ENCODE measurements around the gene ITPK1.
A peak's percentile ranks its signal among the peaks of the same experiment; 100 is the strongest.
"Not testable (repeated sequence)": the region's sequence is repeated elsewhere in the genome, so short reads cannot be mapped to it uniquely, and the experiment has no call there.

Gene ITPK1

DNA sequence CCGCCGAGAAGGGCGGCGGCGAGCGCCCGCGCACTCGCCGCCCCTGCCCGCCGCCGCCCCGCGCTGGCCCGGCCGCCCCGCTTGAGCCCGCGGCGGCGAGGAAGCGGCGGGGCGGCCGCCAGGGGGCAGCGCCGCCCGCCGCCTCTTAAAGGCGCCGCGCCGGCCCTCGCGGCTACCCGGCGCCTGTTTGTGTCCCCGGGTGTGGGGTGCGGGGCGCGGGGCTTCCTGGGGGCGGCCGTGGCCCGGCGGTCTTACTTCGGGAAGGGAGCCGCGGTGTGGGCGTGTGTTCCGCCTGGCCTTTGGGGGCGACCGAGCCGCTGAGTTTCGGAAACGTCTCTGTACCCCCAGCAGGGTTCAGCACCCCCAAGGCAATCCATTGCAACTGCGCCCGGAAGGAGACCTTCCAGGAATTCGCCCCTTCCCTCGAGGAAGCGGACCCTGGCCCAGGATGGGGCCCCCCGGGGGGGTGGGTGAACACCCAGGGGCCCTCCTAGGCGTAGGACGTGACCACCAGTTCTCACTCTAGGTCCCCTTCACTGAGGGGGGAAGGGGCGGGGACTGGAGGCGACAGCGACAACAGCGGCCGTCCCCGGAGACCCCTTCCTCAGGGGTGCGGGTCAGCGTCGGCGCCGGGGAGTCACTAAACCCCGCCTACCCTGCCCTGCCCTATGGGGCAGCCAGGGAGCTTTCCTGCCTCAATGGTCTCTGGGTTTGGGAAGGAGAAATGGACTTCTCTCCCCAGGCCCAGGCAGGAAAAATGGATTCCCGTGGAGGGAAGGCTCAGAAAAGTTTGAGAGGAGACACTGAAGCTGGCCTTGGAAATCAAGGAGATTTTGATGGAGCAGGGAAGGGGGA is at the start of gene ITPK1:
Gene ITPK1, minus strand, starts transcription at position 105 of the 855 bp plus-strand sequence. CDS start 762 bp downstream, outside the sequence.
- peak; percentile 79 for DNase-seq (ENCODE audit: low spot score)

DNA sequence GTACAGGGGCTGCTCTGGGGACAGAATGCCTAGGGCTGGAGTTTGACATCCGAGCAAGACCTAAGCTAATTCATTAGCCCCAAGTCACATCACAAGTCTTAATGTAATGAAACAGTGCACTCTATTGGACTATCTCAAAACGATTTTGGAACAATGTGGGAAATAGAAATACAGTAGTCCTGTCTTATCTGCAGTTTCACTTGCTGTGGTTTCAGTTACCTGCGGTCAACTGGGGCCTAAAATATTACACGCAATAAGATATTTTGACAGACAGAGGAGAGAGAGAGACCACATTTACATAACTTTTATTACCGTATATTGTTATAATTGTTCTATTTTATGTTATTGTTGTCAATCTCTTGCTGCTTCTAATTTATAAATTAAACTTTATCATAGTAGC is 47.8 kb upstream of the ITPK1 start:
- no peak for DNase-seq (ENCODE audit: low spot score)

DNA sequence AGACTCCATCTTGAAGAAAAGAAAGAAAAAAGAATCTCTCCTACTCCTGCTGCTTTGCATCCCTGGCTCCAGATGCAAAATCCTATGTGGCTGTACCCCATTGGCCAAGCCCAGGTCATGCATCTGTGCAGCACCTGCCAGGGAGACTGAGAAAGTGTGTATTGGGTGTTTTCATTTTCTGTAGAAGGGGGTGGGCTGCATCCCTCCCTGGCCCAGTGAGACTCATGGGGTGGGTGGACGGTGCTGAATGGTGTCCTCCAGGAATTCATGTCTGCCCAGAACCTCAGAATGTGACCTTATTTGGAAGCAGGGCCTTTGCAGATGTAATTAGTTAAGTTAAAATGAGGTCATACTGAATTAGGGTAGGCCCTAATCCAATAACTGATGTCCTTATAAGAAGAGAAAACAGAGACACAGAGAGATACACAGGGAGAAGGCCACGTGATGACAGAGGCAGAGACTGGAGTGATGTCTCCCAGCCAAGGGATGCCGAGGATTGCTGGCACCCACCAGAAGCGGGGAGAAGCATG is 45.8 kb upstream of the ITPK1 start:
- DNase-seq (ENCODE audit: low spot score), result no peak

DNA sequence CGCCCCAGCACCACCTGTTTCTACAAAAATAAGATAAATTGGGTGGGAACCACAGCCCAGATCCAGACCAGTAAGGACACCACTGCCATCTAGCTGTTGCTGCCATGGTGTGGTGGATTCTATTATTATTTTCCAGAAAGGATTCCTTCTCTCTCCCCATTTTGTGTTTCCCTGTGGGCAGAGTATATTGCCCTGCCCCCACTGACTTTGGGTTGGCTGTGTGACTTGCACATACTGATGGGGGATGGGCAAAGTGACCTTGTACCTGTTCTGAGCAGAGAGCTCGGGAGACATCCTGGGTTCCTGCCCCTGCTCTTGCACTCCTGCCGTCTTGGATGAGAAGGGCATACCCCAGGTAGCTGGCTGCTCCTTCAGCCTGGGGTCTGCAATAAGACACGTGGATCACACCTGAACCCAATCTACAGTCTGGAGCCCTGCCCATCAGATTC is 44.7 kb upstream of the ITPK1 start:
- peak; percentile 43 for DNase-seq (ENCODE audit: low spot score)

DNA sequence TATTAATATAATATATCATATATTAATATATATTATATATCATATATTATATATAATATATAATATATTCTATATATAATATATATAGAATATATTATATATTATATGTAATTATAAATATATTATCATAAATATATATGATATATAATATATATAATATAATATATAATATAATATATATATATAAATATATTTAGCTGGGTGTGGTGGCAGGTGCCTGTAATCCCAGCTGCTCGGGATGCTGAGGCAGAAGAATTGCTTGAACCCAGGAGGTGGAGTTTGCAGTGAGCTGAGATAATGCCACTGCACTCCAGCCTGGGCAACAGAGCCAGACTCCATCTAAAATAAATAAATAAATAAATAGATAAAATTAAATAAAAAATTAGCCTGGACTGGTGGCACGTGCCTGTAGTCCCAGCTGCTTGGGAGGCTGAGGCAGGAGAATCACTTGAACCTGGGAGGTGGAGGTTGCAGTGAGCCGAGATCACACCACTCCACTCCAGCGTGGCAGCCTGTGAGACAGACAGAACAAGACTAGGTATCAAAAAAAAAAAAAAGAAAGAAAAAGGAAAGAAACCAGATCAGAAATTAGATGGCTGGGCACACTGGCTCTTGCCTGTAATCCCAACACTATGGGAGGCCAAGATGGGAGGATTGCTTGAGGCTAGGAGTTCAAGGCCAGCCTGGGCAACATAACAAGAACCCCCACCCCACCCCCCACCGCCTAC is 44.1 kb upstream of the ITPK1 start:
- not testable (repeated sequence) for DNase-seq (ENCODE audit: low spot score)

DNA sequence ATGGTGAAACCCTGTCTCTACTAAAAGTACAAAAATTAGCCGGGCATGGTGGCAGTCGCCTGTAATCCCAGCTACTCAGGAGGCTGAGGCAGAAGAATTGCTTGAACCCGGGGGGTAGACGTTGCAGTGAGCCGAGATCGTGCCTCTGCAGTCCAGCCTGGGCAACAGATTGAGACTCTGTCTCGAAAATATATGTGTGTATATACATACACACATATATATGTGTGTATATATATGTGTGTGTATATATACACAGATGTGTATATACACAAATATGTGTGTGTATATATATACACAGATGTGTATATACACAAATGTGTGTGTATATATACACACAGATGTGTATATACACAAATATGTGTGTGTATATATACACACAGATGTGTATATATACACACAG is 42.6 kb upstream of the ITPK1 start:
- DNase-seq (ENCODE audit: low spot score), result not testable (repeated sequence)

DNA sequence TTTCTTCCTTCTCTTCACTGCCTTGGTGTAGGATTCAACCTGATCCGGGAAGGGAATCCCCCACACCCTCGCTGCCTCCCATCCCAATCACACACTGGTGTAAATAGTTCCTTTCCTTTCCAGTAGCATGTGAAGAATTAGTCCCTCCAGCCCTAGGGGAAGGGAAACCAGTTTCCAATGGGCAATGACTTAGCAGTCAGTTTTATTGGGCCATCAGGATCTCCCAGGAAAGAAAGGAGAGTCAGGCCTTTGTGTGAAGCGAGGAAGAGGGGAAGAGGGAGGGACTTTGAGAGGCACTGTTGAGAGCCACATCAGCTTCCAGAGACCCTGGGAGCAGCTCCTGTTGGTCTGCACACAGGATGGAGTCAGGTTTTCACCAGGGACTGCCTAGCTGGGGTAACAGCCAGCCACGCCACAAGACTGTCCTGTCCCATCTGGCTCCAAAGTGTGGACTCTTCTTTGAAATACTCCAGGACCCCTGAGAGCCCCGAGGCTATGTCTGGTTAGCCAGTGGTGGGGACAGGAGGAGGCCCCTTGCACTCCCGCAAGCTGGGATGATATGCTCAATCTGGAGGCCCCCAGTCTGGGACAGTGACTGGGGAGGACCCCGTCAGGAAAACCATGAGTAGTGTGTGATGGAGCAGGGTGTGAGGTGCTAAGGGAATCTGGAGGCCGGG is 41.1 kb upstream of the ITPK1 start:
- DNase-seq (ENCODE audit: low spot score), result no peak

DNA sequence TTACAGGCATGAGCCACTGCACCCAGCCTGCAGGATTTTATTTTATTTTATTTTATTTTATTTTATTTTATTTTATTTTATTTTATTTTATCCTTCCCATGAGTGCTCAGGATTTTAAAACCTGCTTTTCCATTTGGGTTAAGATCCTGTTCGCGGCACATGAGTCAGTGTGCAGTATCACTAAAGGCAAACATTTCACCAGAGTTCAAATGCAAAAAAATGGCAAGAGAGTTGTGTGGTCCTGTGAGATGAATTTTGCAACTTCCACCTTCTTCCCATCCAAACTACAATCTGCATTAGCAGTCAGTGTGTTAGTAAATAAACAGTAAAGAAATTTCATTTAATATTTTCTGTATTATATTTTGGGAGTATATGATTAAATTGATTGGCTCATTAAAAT is 39.9 kb upstream of the ITPK1 start:
- DNase-seq (ENCODE audit: low spot score), result no peak

DNA sequence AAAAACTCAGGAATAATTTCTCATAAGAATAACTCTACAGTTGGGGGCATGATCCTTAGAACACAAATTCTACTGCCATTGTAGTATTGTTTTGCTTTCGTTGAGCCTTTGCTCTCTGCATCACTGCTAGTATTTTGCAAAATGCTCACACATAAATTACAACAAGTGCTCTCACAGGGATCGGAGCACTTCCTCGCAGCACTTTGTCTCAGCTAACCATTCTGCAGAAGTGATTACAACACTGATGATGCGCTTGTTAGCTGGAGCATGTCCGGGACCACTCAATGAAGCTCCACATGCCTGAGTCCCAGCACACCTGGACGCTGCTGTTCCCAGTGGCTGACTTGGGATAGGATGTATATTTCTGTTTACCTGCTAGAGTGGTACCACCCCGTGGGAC is 37.4 kb upstream of the ITPK1 start:
- DNase-seq (ENCODE audit: low spot score), result no peak

DNA sequence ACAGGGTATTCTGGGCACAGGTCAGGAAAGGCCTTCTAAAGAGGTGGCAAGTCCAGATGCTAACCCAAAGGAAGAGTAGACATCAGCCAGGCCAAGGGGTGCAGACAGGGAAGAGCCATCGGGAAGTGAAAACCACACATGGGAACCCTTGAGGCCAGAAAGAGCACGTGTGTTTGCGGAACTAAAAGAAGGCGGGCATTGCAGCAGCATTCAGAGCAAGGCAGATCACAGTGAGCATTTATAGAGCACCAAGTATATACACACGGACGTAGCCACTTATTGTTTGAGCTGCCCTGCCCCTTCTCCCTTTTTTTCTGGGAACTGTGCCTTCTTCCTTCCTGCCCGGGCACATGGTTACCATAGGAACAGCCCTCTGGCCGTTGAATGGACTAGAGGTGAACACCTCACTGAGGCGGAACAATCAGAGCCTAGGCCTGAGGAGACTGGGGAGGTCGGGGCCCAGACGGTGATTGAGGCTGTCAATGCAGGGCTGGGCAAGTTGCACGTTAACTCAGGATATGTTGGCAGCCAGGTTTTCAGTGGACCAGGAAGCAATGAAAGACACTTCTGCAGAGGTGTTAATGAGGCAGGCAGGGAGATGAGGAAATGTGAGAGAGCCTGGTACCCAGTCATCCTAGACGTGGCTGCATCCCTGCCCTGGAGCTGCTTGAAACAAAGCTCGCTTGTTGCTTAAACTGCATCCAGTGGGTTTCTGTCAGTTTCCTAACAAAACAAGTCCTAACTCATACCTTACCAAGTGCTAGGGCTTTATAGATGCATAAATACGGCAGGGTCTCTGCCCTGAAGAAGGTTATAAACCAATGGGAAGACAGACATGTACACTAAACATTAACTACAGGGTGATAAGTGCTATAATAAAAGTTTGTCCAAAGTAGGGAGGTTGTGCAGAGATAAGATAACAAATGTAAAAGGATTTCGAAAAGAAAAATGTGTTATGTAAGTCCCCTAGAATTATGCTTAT is 34.8 kb upstream of the ITPK1 start:
- peak; percentile 90 for DNase-seq (ENCODE audit: low spot score)

DNA sequence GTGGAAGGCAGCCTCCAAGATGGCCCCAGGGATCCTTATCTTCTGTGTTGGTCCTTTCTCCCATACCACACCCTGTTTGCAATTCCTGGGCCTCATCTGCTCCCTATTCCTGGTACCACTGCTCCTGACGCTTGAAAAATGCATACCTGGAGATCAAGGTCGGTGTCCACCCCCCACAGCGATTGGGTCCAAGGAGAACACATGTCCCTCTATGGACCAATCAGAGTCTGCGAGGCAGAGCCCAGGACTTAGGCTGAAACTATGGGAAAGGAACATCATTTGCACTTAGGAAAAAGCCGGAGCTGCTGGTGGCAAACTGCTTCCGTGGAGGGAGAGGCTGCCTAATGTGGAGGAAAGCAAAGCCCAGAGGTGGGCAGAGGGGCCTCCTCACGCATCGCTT is 33.3 kb upstream of the ITPK1 start:
- no peak for DNase-seq (ENCODE audit: low spot score)

DNA sequence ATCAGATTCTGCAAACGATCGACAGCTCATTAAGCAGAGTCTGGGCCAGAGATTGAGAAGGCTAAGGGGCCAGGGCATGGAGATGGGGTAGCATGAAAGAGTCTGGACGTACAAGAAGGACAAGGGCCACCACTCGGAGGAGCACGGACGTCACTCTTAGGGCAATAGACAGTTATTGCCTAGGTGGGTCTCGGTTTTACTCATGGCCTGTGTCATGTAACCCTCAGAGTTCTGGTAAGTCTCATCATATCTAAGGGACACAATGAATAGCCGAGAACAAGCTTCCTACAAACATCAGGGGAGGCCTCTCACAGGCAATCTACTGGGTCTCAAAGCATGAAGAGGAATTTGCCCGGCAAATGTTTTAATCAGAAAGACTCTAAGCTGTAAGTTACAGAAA is 30.4 kb upstream of the ITPK1 start:
- DNase-seq (ENCODE audit: low spot score), result no peak

DNA sequence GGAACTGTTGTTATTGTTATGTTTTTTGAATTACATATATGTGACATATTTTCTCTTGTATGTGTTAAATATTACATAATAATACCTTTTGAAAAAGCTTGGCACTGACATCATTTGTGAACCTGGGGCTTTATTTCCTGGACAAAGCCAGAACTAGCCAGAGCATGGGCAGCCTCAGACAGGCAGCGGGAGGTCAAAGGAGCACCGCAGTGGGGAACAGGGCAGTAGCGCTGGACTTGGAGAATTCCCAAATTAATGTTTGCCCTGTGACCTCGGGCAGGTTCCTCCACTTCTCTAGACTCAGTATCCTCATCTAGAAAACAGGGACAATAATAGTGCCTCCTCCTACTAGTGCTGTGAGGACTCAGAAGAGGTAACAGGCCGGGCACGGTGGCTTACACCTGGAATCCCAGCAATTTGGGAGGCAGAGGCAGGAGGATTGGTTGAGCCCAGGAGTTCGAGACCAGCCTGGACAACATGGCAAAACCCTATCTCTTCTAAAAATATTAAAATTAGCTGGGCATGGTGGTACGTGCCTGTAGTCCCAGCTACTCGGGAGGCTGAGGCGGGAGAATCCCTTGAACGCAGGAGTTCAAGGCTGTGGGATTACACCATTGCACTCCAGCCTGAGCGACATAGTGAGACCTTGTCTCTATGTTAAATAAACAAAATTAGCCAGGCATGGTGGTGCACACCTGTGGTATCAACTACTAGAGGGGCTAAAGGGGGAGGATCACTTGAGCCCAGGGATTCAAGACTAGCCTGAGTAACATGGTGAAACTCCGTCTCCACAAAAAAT is 27.3 kb upstream of the ITPK1 start:
- no peak for DNase-seq (ENCODE audit: low spot score)

DNA sequence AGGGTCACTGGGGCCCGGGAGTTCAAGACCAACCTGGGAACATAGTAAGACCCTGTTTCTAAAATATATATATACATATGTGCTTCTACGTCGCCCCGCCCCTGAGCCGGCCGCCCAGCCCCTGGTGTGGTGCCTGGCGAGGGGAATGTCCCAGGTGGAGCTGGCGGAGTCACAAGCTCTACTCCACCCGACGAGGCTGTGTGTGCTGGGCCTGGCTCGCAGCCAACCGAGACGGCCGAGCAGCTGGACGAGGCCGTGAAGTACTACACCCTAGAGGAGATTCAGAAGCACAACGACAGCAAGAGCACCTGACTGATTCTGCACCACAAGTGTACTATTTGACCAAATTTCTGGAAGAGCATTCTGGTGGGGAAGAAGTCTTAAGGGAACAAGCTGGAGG is 22.1 kb upstream of the ITPK1 start:
- peak; percentile 62 for DNase-seq (ENCODE audit: low spot score)

DNA sequence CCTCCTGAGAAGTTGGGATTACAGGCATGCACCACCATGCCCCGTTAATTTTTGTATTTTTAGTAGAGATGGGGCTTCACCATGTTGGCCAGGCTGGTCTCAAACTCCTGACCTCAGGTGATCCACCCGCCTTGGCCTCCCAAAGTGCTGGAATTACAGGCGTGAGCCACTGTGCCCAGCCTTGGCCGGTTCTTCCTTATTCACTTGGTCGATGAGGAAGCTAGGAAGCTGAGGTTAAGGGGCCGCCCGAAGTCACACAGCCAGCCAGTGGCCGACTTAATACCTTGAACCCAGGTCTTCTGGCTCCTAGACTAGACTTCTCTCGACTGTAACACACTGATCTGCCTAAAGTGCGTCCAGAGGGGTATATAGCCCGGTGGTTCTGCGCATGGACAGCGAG is 20.8 kb upstream of the ITPK1 start:
- DNase-seq (ENCODE audit: low spot score), result not testable (repeated sequence)

DNA sequence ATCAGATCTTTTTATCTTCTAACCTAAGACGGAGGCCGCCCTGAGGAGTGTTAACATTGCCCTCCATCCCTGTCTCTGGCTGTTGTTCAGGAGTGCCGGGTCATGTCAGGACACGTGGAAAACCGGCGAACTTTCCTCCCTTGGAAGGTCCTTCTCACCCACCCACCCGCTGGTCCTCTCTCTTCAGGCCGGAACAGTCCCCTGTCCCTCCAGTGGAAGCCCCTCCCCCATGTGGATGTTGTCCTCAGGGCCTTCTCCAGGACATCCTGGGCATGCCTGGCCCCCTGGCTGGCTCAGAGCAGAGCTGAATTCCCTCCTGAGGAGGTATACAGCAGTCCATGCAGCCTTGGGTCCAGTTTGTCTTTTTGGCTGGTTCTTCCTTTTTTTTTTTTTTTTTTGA is 20.3 kb upstream of the ITPK1 start:
- DNase-seq (ENCODE audit: low spot score), result no peak

DNA sequence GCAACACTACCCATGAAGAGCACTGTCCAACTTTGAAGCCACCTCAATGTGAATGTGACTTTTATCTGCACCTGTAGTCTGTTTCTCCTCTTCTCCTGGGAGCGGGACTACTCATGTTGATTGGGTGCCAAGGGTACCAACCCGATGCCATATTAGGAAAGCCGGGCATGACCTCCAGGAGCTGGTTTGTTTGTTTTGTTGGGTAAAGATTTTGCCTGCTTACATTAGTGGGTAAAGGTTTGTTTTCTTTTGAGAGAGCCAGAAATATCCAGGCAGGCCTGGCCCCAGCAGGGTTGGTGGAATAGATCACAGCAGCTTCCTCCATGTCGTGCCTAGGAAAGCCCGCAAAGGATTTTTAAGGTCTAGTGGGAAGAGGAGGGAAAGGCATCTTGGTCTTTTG is 19.7 kb upstream of the ITPK1 start:
- DNase-seq (ENCODE audit: low spot score), result no peak

DNA sequence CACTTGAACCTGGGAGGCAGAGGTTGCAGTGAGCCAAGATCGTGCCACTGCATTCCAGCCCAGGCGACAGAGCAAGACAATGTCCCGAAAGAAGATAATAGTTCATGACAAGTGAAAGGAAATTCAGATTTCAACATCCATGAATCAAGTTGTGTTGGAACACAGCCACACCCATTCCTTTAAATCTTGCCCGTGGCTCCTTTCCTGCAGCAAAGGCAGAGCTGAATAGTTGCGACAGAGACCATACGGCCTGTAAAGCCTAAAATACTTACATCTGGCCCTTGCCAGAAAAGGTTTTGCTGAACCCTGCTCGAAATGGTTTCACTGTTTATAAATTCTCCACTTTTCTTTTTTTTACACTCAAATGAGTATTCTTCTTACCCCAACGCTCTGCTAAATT is 17.7 kb upstream of the ITPK1 start:
- DNase-seq (ENCODE audit: low spot score), result no peak

DNA sequence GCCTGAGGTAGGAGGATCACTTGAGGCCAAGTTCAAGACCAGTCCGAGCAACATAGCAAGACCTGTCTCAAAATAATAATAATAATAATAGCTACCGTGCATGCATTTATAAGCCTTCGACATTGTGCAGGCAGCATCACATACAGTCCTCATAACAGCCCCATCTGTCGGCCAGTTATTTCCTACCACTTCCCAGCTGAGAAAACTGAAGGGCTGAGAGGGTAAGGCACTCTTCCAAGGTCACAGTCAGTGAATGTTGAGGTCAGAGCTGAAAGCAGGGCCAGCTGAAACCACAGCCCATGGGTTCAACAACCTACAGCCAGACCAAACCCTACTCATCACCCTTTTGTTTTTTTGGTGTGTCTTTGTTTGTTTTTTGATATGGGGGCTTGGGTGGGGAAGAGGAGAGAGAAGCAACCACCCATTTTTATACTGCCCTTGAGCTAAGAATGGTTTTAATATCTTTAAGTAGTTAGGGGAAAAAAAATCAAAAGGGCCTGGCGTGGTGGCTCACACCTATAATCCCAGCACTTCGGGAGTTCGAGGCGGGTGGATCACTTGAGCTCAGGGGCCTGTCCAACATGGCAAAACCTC is 16.8 kb upstream of the ITPK1 start:
- peak; percentile 49 for DNase-seq (ENCODE audit: low spot score)

DNA sequence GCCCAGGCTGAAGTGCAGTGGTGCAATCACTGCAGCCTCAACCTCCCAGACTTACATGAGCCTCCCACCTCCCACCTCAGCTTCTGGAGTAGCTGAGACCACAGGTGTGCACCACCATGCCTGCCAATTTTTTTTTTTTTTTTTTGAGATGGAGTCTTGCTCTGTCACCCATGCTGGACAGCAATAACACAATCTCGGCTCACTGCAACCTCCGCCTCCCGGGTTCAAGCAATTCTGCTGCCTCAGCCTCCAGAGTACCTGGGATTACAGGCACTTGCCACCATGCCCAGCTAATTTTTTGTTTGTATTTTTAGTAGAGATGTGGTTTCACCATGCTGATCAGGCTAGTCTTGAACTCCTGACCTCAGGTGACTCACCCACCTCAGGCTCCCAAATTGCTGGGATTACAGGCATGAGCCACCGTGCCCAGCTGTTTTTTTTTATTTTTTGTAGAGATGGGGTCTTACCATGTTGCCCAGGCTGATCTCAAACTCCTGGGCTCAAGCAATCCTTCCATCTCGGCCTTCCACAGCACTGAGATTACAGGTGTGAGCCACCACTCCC is 15.6 kb upstream of the ITPK1 start:
- DNase-seq (ENCODE audit: low spot score), result peak; percentile 36
